ENCODE data around the gene KCNQ4.

Gene KCNQ4

GRCh38 chr1:40834968-40835545 lies 51.5 kb downstream of the KCNQ4 start:
- DNase-seq: no peak
- H3K9me3 Mint-ChIP-seq: no peaks in the 10 kb centered on the region
- no peak overlapping the region for H3K4me3 Mint-ChIP-seq
- H3K4me1 Mint-ChIP-seq: peaks cover 11% of the 10 kb centered on the region
- H3K27ac Mint-ChIP-seq: no peak overlapping the region
- peaks cover 6% of the 10 kb centered on the region for H3K27me3 Mint-ChIP-seq
- CTCF ChIA-PET: interaction anchor here (1.5 kb wide), 1 partner anchor 60 kb away, joined by 4 read pairs; no protein-coding TSS in a partner anchor
- H3K36me3 Mint-ChIP-seq: no peaks in the 10 kb centered on the region

GRCh38 chr1:40836283-40836682 lies 52.7 kb downstream of the KCNQ4 start:
- Mint-ChIP-seq H3K27me3 (peaks cover 7% of the 10 kb centered on the region), H3K27ac (no peak overlapping the region), H3K36me3 (no peaks in the 10 kb centered on the region), H3K9me3 (no peaks in the 10 kb centered on the region), H3K4me3 (no peak overlapping the region), H3K4me1 (peaks cover 23% of the 10 kb centered on the region)
- CTCF ChIA-PET: interaction anchor here (1.5 kb wide), 1 partner anchor 61 kb away, joined by 4 read pairs; no protein-coding TSS in a partner anchor
- no peak for DNase-seq

- Mint-ChIP-seq H3K27me3 (peaks cover 7% of the 10 kb centered on the region), H3K27ac (no peak overlapping the region), H3K4me3 (no peak overlapping the region), H3K36me3 (no peaks in the 10 kb centered on the region), H3K4me1 (peaks cover 27% of the 10 kb centered on the region), H3K9me3 (no peaks in the 10 kb centered on the region)
- DNase-seq: no peak
- CTCF ChIA-PET: interaction anchor here (1.5 kb wide), 1 partner anchor 111 kb away, joined by 4 read pairs; no protein-coding TSS in a partner anchor
Measured at GRCh38 chr1:40837601-40838000, 54.0 kb downstream of the KCNQ4 start.

GRCh38 chr1:40838045-40838979 lies 54.7 kb downstream of the KCNQ4 start:
- no peak for DNase-seq
- H3K4me1 Mint-ChIP-seq: peaks cover 27% of the 10 kb centered on the region
- H3K9me3 Mint-ChIP-seq: no peaks in the 10 kb centered on the region
- no peaks in the 10 kb centered on the region for H3K36me3 Mint-ChIP-seq
- no peak overlapping the region for H3K27ac Mint-ChIP-seq
- no peak overlapping the region for H3K4me3 Mint-ChIP-seq
- CTCF ChIA-PET: interaction anchor here (0.8 to 1.5 kb wide), 2 partner anchors 110 to 111 kb away, joined by 3 to 4 read pairs; no protein-coding TSS in a partner anchor
- peaks cover 7% of the 10 kb centered on the region for H3K27me3 Mint-ChIP-seq

GRCh38 chr1:40838980-40839942 lies 55.7 kb downstream of the KCNQ4 start:
- H3K36me3 Mint-ChIP-seq: no peaks in the 10 kb centered on the region
- CTCF ChIA-PET: interaction anchor here (0.8 kb wide), 1 partner anchor 109 kb away, joined by 3 read pairs; no protein-coding TSS in a partner anchor
- H3K27me3 Mint-ChIP-seq: peaks cover 4% of the 10 kb centered on the region
- DNase-seq: no peak
- no peaks in the 10 kb centered on the region for H3K9me3 Mint-ChIP-seq
- H3K4me3 Mint-ChIP-seq: no peak overlapping the region
- peaks cover 30% of the 10 kb centered on the region for H3K4me1 Mint-ChIP-seq
- no peak overlapping the region for H3K27ac Mint-ChIP-seq

- H3K4me3 Mint-ChIP-seq: no peak overlapping the region
- no peaks in the 10 kb centered on the region for H3K36me3 Mint-ChIP-seq
- CTCF ChIA-PET: interaction anchor here (2.1 kb wide), 1 partner anchor 66 kb away, joined by 10 read pairs; no protein-coding TSS in a partner anchor
- H3K27ac Mint-ChIP-seq: no peak overlapping the region
- H3K27me3 Mint-ChIP-seq: peaks cover 4% of the 10 kb centered on the region
- H3K9me3 Mint-ChIP-seq: no peaks in the 10 kb centered on the region
- peaks cover 33% of the 10 kb centered on the region for H3K4me1 Mint-ChIP-seq
- no peak for DNase-seq
Measured at GRCh38 chr1:40839943-40840335, 56.4 kb downstream of the KCNQ4 start.

- peak; percentile 66 for DNase-seq
- peak overlapping the region; percentile 84 for H3K27ac Mint-ChIP-seq
- H3K36me3 Mint-ChIP-seq: no peaks in the 10 kb centered on the region
- H3K4me1 Mint-ChIP-seq: peaks cover 41% of the 10 kb centered on the region
- H3K27me3 Mint-ChIP-seq: peaks cover 4% of the 10 kb centered on the region
- H3K4me3 Mint-ChIP-seq: peak overlapping the region; percentile 16
- H3K9me3 Mint-ChIP-seq: no peaks in the 10 kb centered on the region
- CTCF ChIA-PET: interaction anchor here (2.1 kb wide), 1 partner anchor 66 kb away, joined by 10 read pairs; no protein-coding TSS in a partner anchor
Measured at GRCh38 chr1:40840526-40841323, 57.1 kb downstream of the KCNQ4 start.

- H3K4me3 Mint-ChIP-seq: no peak overlapping the region
- peaks cover 47% of the 10 kb centered on the region for H3K4me1 Mint-ChIP-seq
- CTCF ChIA-PET: interaction anchor here (1.4 to 2.1 kb wide), 2 partner anchors 67 to 111 kb away, joined by 3 to 10 read pairs; no protein-coding TSS in a partner anchor
Measured at GRCh38 chr1:40841602-40842001, 58.0 kb downstream of the KCNQ4 start.

GRCh38 chr1:40842207-40842606 lies 58.6 kb downstream of the KCNQ4 start:
- Mint-ChIP-seq H3K9me3 (no peaks in the 10 kb centered on the region), H3K27ac (no peak overlapping the region), H3K4me3 (no peak overlapping the region), H3K27me3 (peaks cover 4% of the 10 kb centered on the region), H3K4me1 (peaks cover 52% of the 10 kb centered on the region), H3K36me3 (no peaks in the 10 kb centered on the region)
- DNase-seq: no peak
- CTCF ChIA-PET: interaction anchor here (1.4 to 3.4 kb wide), 3 partner anchors 68 to 111 kb away, joined by 3 to 23 read pairs (median 10); no protein-coding TSS in a partner anchor

More at GRCh38 chr1:40841602-40842001, 58.0 kb downstream of the KCNQ4 start:
- DNase-seq: no peak
- Mint-ChIP-seq H3K27ac (no peak overlapping the region), H3K36me3 (no peaks in the 10 kb centered on the region), H3K27me3 (peaks cover 4% of the 10 kb centered on the region), H3K9me3 (no peaks in the 10 kb centered on the region)

- H3K4me3 Mint-ChIP-seq: no peak overlapping the region
- no peaks in the 10 kb centered on the region for H3K9me3 Mint-ChIP-seq
- DNase-seq: no peak
- H3K27me3 Mint-ChIP-seq: peaks cover 4% of the 10 kb centered on the region
- no peaks in the 10 kb centered on the region for H3K36me3 Mint-ChIP-seq
- peaks cover 53% of the 10 kb centered on the region for H3K4me1 Mint-ChIP-seq
- H3K27ac Mint-ChIP-seq: peak overlapping the region; percentile 42
- CTCF ChIA-PET: interaction anchor here (1.4 to 3.4 kb wide), 2 partner anchors 68 to 110 kb away, joined by 3 to 23 read pairs; no protein-coding TSS in a partner anchor
Measured at GRCh38 chr1:40842691-40843090, 59.1 kb downstream of the KCNQ4 start.

- H3K9me3 Mint-ChIP-seq: no peaks in the 10 kb centered on the region
- peaks cover 56% of the 10 kb centered on the region for H3K4me1 Mint-ChIP-seq
- CTCF ChIA-PET: interaction anchor here (1.4 to 3.4 kb wide), 3 partner anchors 70 to 109 kb away, joined by 3 to 23 read pairs (median 7); no protein-coding TSS in a partner anchor
- no peak overlapping the region for H3K27ac Mint-ChIP-seq
- no peak overlapping the region for H3K4me3 Mint-ChIP-seq
- H3K36me3 Mint-ChIP-seq: no peaks in the 10 kb centered on the region
- H3K27me3 Mint-ChIP-seq: peaks cover 7% of the 10 kb centered on the region
- no peak for DNase-seq
Measured at GRCh38 chr1:40844079-40844478, 60.5 kb downstream of the KCNQ4 start.

- Mint-ChIP-seq H3K4me3 (peak overlapping the region; percentile 24), H3K36me3 (no peaks in the 10 kb centered on the region), H3K27ac (peak overlapping the region; percentile 72), H3K27me3 (peaks cover 7% of the 10 kb centered on the region), H3K9me3 (no peaks in the 10 kb centered on the region), H3K4me1 (peaks cover 52% of the 10 kb centered on the region)
- CTCF ChIA-PET: interaction anchor here (0.8 to 3.4 kb wide), 11 partner anchors 8 to 220 kb away, joined by 3 to 23 read pairs (median 3); no protein-coding TSS in a partner anchor
- no peak for DNase-seq
Measured at GRCh38 chr1:40844887-40845878, 61.6 kb downstream of the KCNQ4 start.
